SK-N-SH (cell line): ENCODE measurements around the gene KCNJ9. TPM values are rescaled to one million over a fixed set of nuclear protein-coding genes. Genes with fewer than 3 reads are reported as not detected.

ENCODE experiments used
- CTCF ChIA-PET: fragments of 300-600, 350-600 bp; formaldehyde crosslinking; extraction: SDS; loops from one replicate; lab custom pipeline; 2021; lab: Yijun Ruan, JAX
- POLR2A ChIA-PET: fragments of 350-600 bp; sonication (Branson Sonifier 250); formaldehyde crosslinking; extraction: SDS; loops from one replicate; lab custom pipeline; 2020; ENCODE audit warnings: antibody characterized with exemption, inconsistent platforms; lab: Yijun Ruan, JAX
- DNase-seq: peaks from one replicate; pipeline ENCODE4 v3.0.0; 2012
- H2AFZ ChIP-seq: fragments of 200-600 bp; sonication (generic); 2 replicates; pipeline ENCODE4 v1.8.1; 2016; ENCODE audit warnings: antibody characterized with exemption, mild to moderate bottlenecking, low read depth
- H3F3A ChIP-seq: fragments of 200-600 bp; sonication (generic); replicated peaks from 2 replicates; pipeline ENCODE3; 2016; ENCODE audit warnings: antibody characterized with exemption, mild to moderate bottlenecking; ENCODE audit not compliant: insufficient read depth
- H3K27ac ChIP-seq, 2 experiments: fragments of 200-500 bp in 1 of 2; fragments of 200-600 bp in 1 of 2; sonication (Bioruptor generic) in 1 of 2; sonication (generic), shearing (Covaris generic) in 1 of 2; 2 replicates each; pipeline versions ENCODE4 v1.5.1 to v1.6.1; 2014 to 2016; ENCODE audit warnings: low read depth in 2 of 2, inconsistent platforms in 1 of 2, low read length in 1 of 2, mild to moderate bottlenecking in 1 of 2, mixed read lengths in 1 of 2
- H3K27me3 ChIP-seq: fragments of 200-600 bp; sonication (generic), shearing (Covaris generic); 2 replicates; pipeline ENCODE4 v1.6.1; 2016; ENCODE audit warnings: mixed run types; ENCODE audit not compliant: insufficient read depth
- H3K36me3 ChIP-seq, 2 experiments: fragments of 200-500 bp in 1 of 2; fragments of 200-600 bp in 1 of 2; sonication (Bioruptor generic) in 1 of 2; sonication (generic) in 1 of 2; replicated peaks in 1 of 2; 2 replicates each; pipeline versions ENCODE3 to v1.5.1; 2014 to 2016; ENCODE audit warnings: low read length in 1 of 2, mild to moderate bottlenecking in 1 of 2; ENCODE audit not compliant: insufficient read depth in 2 of 2, control insufficient read depth in 1 of 2
- H3K4me1 ChIP-seq, 2 experiments: fragments of 200-500 bp in 1 of 2; fragments of 200-600 bp in 1 of 2; sonication (Bioruptor generic) in 1 of 2; sonication (generic), shearing (Covaris generic) in 1 of 2; 2 replicates each; pipeline versions ENCODE4 v1.5.1 to v1.6.1; 2014 to 2016; ENCODE audit warnings: low read depth in 1 of 2, low read length in 1 of 2, mixed run types in 1 of 2; ENCODE audit not compliant: insufficient read depth in 2 of 2, control insufficient read depth in 1 of 2
- H3K4me2 ChIP-seq: fragments of 200-600 bp; sonication (generic), shearing (Covaris generic); 2 replicates; pipeline ENCODE4 v1.6.1; 2017; ENCODE audit warnings: mixed run types
- H3K4me3 ChIP-seq, 2 experiments: fragments of 200-500 bp in 1 of 2; fragments of 200-600 bp in 1 of 2; sonication (Bioruptor generic) in 1 of 2; sonication (generic), shearing (Covaris generic) in 1 of 2; 2 replicates each; pipeline versions ENCODE4 v1.5.1 to v1.8.1; 2014 to 2016; ENCODE audit warnings: low read depth in 2 of 2, inconsistent platforms in 1 of 2, low read length in 1 of 2, mild to moderate bottlenecking in 1 of 2, mixed read lengths in 1 of 2, moderate library complexity in 1 of 2
- H3K79me2 ChIP-seq: fragments of 200-600 bp; sonication (generic); 2 replicates; pipeline ENCODE4 v1.8.1; 2017; ENCODE audit warnings: mild to moderate bottlenecking; ENCODE audit not compliant: insufficient read depth
- H3K9ac ChIP-seq: fragments of 200-600 bp; sonication (generic); 2 replicates; pipeline ENCODE4 v1.6.1; 2017; ENCODE audit warnings: mixed run types
- H3K9me2 ChIP-seq: fragments of 200-600 bp; sonication (generic); 2 replicates; pipeline ENCODE4 v1.6.1; 2017; ENCODE audit warnings: mixed run types
- H3K9me3 ChIP-seq: fragments of 200-600 bp; sonication (generic); 2 replicates; pipeline ENCODE4 v1.6.1; 2017; ENCODE audit warnings: mixed run types, mild to moderate bottlenecking, moderate library complexity
- H4K20me1 ChIP-seq: fragments of 200-600 bp; sonication (generic); 2 replicates; pipeline ENCODE4 v1.6.1; 2017; ENCODE audit warnings: mild to moderate bottlenecking, mixed run types; ENCODE audit not compliant: insufficient read depth
- CHD2 ChIP-seq: fragments of 150-350 bp; IDR thresholded peaks from 2 replicates; pipeline ENCODE4 v1.6.1; 2018; ENCODE audit warnings: low read length; ENCODE audit not compliant: partially characterized antibody
- FOXM1 ChIP-seq: IDR thresholded peaks from 2 replicates; pipeline ENCODE4 v1.4.0; 2012; ENCODE audit warnings: low read depth, mild to moderate bottlenecking
- GATA2 ChIP-seq: sonication (generic); formaldehyde crosslinking; IDR thresholded peaks from 2 replicates; pipeline ENCODE4 v1.5.0; 2020; ENCODE audit warnings: mild to moderate bottlenecking, missing genetic modification reagents
- JUND ChIP-seq: IDR thresholded peaks from 2 replicates; pipeline ENCODE4 v1.4.0; 2012
- MEF2A ChIP-seq: IDR thresholded peaks from 2 replicates; pipeline ENCODE4 v1.4.0; 2012; ENCODE audit warnings: low read depth, borderline replicate concordance
- MXI1 ChIP-seq: IDR thresholded peaks from 2 replicates; pipeline ENCODE4 v1.6.1; 2012; ENCODE audit warnings: mild to moderate bottlenecking, low read depth, low read length, improper control_type of control experiment
- NFIC ChIP-seq: IDR thresholded peaks from 2 replicates; pipeline ENCODE4 v1.4.0; 2012; ENCODE audit warnings: borderline replicate concordance
- POLR2AphosphoS5 ChIP-seq: IDR thresholded peaks from 2 replicates; pipeline ENCODE4 v1.6.1; 2012; ENCODE audit warnings: low read depth, low read length
- RCOR1 ChIP-seq: fragments of 150-350 bp; IDR thresholded peaks from 2 replicates; pipeline ENCODE4 v1.6.1; 2017; ENCODE audit warnings: antibody characterized with exemption, low read length
- RFX5 ChIP-seq: IDR thresholded peaks from 2 replicates; pipeline ENCODE4 v1.6.1; 2012; ENCODE audit warnings: mild to moderate bottlenecking, improper control_type of control experiment, low read length
- RXRA ChIP-seq: IDR thresholded peaks from 2 replicates; pipeline ENCODE4 v1.4.0; 2012; ENCODE audit warnings: low read depth, mild to moderate bottlenecking, borderline replicate concordance
- SIN3A ChIP-seq: IDR thresholded peaks from 2 replicates; pipeline ENCODE4 v1.6.1; 2012; ENCODE audit warnings: low read depth, mild to moderate bottlenecking, low read length, moderate library complexity, borderline replicate concordance
- USF2 ChIP-seq: fragments of 150-350 bp; IDR thresholded peaks from 2 replicates; pipeline ENCODE4 v1.6.1; 2017; ENCODE audit warnings: antibody characterized with exemption, low read length, low read depth, borderline replicate concordance
- WGBS: methylation state at CpG from one replicate; pipeline ENCODE4 v1.1.6; 2017; ENCODE audit warnings: low lambda C conversion rate; 5-methylcytosine and 5-hydroxymethylcytosine counted together
- polyA plus RNA-seq, 3 experiments: library from polyadenylated mRNA; depleted of rRNA; stranded (reverse); fragments of >200 nt; gene quantifications; 2 replicates each; pipeline ENCODE4 v1.2.3, GENCODE V29; 2012

KCNJ9 gene
- polyA plus RNA-seq, 1 of the 3 experiments (the other 2 are of a cell fraction), result 0.02 TPM

- Histone ChIP-seq H3K4me1 (peaks cover 7 to 18% of the 10 kb centered on the region in 2 experiments; a peak in 1 of 4 replicates), H3K27ac (no peak overlapping the region), H2AFZ (no peak overlapping the region), H3K36me3 (peaks cover 0 to 9% of the 10 kb centered on the region in 2 experiments), H4K20me1 (no peaks in the 10 kb centered on the region), H3K79me2 (no peaks in the 10 kb centered on the region), H3K4me2 (no peak overlapping the region), H3F3A (no peaks in the 10 kb centered on the region), H3K9ac (no peak overlapping the region), H3K9me3 (no peaks in the 10 kb centered on the region), H3K9me2 (no peaks in the 10 kb centered on the region), H3K4me3 (no peak overlapping the region), H3K27me3 (no peaks in the 10 kb centered on the region)
- no peak for TF ChIP-seq RXRA
- TF ChIP-seq POLR2AphosphoS5, result no peak
- no peak for TF ChIP-seq USF2
- TF ChIP-seq SIN3A, result no peak
- ChIA-PET CTCF (interaction anchor here (1.1 to 8.4 kb wide), 4 partner anchors 9 to 158 kb away, joined by 3 to 132 read pairs (median 4); partner anchors contain the start of gene KCNJ9), POLR2A (no interaction called here)
- DNase-seq, result no peak
- WGBS, result 87% methylated on average over 13 of the region's 21 CpGs
Measured at GRCh38 chr1:160093624-160094290, 12.4 kb downstream of the KCNJ9 start.

- DNase-seq, result no peak
- no peak overlapping the region for H3K9ac ChIP-seq
- no peak overlapping the region for H3K4me3 ChIP-seq
- H3F3A ChIP-seq, result peaks cover 3% of the 10 kb centered on the region
- POLR2A ChIA-PET, result no interaction called here
- H4K20me1 ChIP-seq, result no peaks in the 10 kb centered on the region
- H3K4me2 ChIP-seq, result no peak overlapping the region
- no peaks in the 10 kb centered on the region for H3K27me3 ChIP-seq
- peaks cover 7 to 21% of the 10 kb centered on the region in 2 experiments; a peak in 1 of 4 replicates for H3K4me1 ChIP-seq
- peaks cover 0 to 9% of the 10 kb centered on the region in 2 experiments for H3K36me3 ChIP-seq
- TF ChIP-seq CHD2 (no peak), POLR2AphosphoS5 (no peak), MEF2A (no peak), SIN3A (no peak), RCOR1 (no peak), MXI1 (no peak), GATA2 (no peak), RFX5 (no peak), FOXM1 (no peak), JUND (no peak), NFIC (no peak)
- no peaks in the 10 kb centered on the region for H3K9me3 ChIP-seq
- H3K9me2 ChIP-seq, result no peaks in the 10 kb centered on the region
- no peak overlapping the region for H3K27ac ChIP-seq
- no peak overlapping the region for H2AFZ ChIP-seq
- WGBS, result 96% methylated on average over 4 of the region's 4 CpGs
- CTCF ChIA-PET, result interaction anchor here (1.0 to 8.4 kb wide), 4 partner anchors 10 to 158 kb away, joined by 3 to 132 read pairs (median 4); partner anchors contain the start of gene KCNJ9
- no peaks in the 10 kb centered on the region for H3K79me2 ChIP-seq
Measured at GRCh38 chr1:160094291-160094625, 12.9 kb downstream of the KCNJ9 start.
